ENCODE results near the gene ZNF367.
"Not testable (repeated sequence)": the region's sequence is repeated elsewhere in the genome, so short reads cannot be mapped to it uniquely, and the experiment has no call there.

ZNF367 gene

GRCh38 chr9:96363175-96363967 lies 54.8 kb downstream of the ZNF367 start:
- in situ Hi-C loops (cut with MboI; ENCODE audit: low sequenced_read_pairs): no loop called here

DNA sequence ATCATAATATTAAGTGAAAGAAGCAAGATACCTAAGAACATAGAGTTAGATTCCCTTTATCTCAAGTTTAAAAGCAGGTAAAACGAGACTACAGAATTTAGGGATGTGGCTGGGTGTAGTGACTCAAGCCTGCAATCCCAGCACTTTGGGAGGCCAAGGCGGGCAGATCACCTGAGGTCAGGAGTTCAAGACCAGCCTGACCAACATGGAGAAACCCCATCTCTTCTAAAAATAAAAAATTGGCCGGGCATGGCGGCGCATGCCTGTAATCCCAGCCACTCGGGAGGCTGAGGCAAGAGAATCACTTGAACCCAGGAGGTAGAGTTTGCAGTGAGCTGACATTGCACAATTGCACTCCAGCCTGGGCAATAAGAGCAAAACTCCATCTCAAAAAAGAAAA lies 56.1 kb downstream of the ZNF367 start:
- in situ Hi-C loops (cut with MboI; ENCODE audit: low sequenced_read_pairs): not testable (repeated sequence)

DNA sequence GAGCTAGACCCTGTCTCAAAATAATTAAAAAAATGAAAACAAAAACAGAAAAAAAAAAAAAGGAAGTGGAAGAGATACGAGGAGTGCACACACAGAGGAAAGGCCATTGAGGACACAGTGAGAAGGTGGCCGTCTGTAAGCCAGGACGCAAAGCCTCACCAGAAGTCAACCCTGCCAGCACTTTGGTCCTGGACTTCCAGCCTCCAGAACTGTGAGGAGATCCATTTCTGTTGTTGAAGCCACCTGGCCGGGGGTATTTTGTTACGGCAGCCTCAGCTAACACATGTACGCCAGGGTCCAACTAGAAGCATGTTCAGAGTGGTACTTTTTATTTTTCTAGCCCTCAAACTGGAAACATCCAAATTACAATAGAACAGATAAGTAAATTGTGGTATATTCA lies 56.5 kb downstream of the ZNF367 start:
- in situ Hi-C loops (cut with MboI; ENCODE audit: low sequenced_read_pairs): no loop called here

DNA sequence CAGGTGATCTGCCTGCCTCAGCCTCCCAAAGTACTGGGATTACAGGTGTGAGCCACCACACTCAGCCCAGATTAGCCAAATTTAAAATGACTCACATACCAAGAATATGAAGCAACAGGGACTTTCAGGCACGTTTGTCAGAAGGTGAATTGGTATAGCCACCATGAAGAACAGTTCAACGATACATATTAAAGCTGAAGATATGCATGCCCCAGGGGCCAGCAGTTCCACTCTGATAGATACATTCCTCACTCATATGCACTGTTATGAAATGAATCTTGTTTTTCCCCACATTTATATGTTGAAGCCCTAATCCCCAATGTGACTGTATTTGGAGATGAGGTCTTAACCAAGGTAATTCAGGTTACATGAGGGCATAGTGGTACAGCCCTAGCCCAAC lies 57.2 kb downstream of the ZNF367 start:
- in situ Hi-C loops (cut with MboI; ENCODE audit: low sequenced_read_pairs): no loop called here

- in situ Hi-C loops (cut with MboI; ENCODE audit: low sequenced_read_pairs): not testable (repeated sequence)
These were observed 57.6 kb downstream of the ZNF367 start for GRCh38 chr9:96360523-96360922.

GRCh38 chr9:96350866-96351265 lies 67.3 kb downstream of the ZNF367 start:
- in situ Hi-C loops (cut with MboI; ENCODE audit: low sequenced_read_pairs): no loop called here

DNA sequence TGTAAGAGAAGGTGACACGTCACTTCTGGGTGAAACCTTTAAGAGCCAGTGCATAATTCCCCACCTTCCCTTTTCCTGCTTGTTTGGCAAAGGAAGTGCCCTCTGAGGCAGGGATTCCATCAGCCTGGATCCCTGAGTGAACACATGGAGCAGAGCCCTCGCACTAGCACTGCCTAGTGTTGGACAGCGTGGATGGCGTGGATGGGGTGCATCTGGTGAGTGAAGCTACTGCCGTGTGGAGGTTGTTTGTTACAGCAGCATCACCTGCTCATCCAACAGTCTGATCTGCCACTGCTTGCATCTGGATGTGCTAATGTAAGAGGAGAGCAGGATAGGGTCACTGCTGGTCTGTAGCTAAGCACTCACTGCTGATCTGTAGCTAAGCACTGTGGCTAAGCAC lies 69.9 kb downstream of the ZNF367 start:
- in situ Hi-C loops (cut with MboI; ENCODE audit: low sequenced_read_pairs): loop anchor here (25.0 kb wide), 1 partner anchor 314 kb away; the partner anchor contains the start of gene PRXL2C

- in situ Hi-C loops (cut with MboI; ENCODE audit: low sequenced_read_pairs): loop anchor here (25.0 kb wide), 1 partner anchor 317 kb away; the partner anchor contains the start of gene PRXL2C
These were observed 72.6 kb downstream of the ZNF367 start for GRCh38 chr9:96345551-96345950.

DNA sequence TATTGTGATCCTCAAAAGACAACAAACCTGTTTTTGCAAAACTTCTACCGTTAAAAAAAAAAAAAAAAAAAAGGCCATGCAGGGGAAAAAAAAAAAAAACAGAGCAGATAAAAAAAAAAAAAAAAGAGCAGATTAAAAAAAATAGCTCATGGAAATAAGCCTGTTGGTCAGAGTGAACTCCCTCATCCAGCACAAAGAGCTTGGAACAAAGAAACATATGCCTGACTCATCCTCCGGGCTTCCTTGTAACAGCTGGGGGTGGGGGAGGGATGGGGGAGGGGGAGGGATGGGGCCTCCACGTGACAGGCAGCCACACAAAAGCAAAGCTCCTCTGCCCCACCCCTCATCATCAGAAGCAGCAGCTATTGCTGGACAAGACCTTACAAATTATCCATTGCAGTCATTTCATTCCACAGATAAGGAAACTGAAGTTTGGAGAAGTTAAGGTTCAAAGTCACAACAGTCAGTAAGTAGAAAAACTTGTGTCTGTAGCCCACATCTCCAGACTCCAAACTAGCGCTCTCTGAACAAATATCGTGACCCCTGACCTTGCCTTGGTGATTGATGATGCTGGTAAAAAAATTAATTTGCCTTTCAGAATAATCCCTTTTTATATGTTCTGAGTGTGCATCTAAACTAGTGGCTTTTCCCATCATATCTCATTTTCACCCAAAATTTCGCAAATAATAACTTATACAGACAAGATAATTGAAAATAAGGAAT lies 73.6 kb downstream of the ZNF367 start:
- in situ Hi-C loops (cut with MboI; ENCODE audit: low sequenced_read_pairs): loop anchor here (25.0 kb wide), 1 partner anchor 318 kb away; the partner anchor contains the start of gene PRXL2C

- in situ Hi-C loops (cut with MboI; ENCODE audit: low sequenced_read_pairs): loop anchor here (25.0 kb wide), 1 partner anchor 319 kb away; the partner anchor contains the start of gene PRXL2C
These were observed 74.4 kb downstream of the ZNF367 start for GRCh38 chr9:96343515-96344360.

- in situ Hi-C loops (cut with MboI; ENCODE audit: low sequenced_read_pairs): loop anchor here (25.0 kb wide), 1 partner anchor 320 kb away; the partner anchor contains the start of gene PRXL2C
These were observed 75.5 kb downstream of the ZNF367 start for GRCh38 chr9:96342571-96343245.

DNA sequence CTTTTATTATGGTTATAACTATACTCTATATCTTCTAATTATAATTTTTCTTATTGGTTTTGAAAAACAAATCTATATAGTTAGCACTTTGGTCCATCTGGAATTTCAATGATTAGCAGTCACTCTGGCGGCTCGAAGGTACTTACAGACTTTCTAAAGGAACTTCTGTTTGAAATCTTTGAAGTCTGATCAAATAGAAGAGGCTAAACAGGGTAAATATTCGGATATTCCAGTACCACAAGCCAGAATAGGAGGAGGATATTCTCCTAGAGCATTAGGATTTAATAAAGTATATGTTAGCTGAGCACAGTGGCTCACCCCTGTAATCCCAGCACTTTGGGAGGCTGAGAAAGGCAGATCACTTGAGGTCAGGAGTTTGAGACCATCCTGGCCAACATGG lies 77.5 kb downstream of the ZNF367 start:
- in situ Hi-C loops (cut with MboI; ENCODE audit: low sequenced_read_pairs): loop anchor here (25.0 kb wide), 1 partner anchor 322 kb away; the partner anchor contains the start of gene PRXL2C

- in situ Hi-C loops (cut with MboI; ENCODE audit: low sequenced_read_pairs): loop anchor here (25.0 kb wide), 1 partner anchor 324 kb away; the partner anchor contains the start of gene PRXL2C
These were observed 79.9 kb downstream of the ZNF367 start for GRCh38 chr9:96338299-96338698.
